Activated T-helper 2 cell treated with anti-CD3 and anti-CD28 coated beads, Interferon-gamma antibody, Interleukin-2, Interleukin-4, amounts not matched to agents 10 μg/mL and 5 μg/mL and 100 μg/mL, durations not matched to agents 14 hours and 24 hours and 36 hours (primary cell): ENCODE measurements around the gene KCNK2. TPM values are rescaled to one million over a fixed set of nuclear protein-coding genes. Genes with fewer than 3 reads are reported as not detected.

ENCODE experiments used
- DNase-seq: peaks from one replicate; pipeline ENCODE4 v3.0.0; 2021; ENCODE audit warnings: low spot score
- H3K27ac Mint-ChIP-seq: one replicate; pipeline ENCODE4 v1.8.0; 2021; ENCODE audit warnings: mixed read lengths
- H3K27me3 Mint-ChIP-seq: one replicate; pipeline ENCODE4 v1.8.0; 2021; ENCODE audit warnings: low read depth, mixed read lengths
- H3K36me3 Mint-ChIP-seq: one replicate; pipeline ENCODE4 v1.8.0; 2021; ENCODE audit warnings: low read depth, mixed read lengths
- H3K4me1 Mint-ChIP-seq: one replicate; pipeline ENCODE4 v1.8.0; 2021; ENCODE audit warnings: low read depth, mixed read lengths
- H3K4me3 Mint-ChIP-seq: one replicate; pipeline ENCODE4 v1.8.0; 2021; ENCODE audit warnings: low read depth, mild to moderate bottlenecking, moderate library complexity, mixed read lengths
- H3K9me3 Mint-ChIP-seq: one replicate; pipeline ENCODE4 v1.8.0; 2021; ENCODE audit warnings: mixed read lengths
- intact Hi-C: fragments of 100-400 bp; cut with micrococcal nuclease; formaldehyde crosslinking; loops from one replicate; pipeline ENCODE4 v1.15.1; 2023
- total RNA-seq: library from RNA; stranded (reverse); gene quantifications from 2 replicates; pipeline ENCODE4 v1.2.3, GENCODE V29; 2022

Gene KCNK2
- total RNA-seq, 1 donor from 2014 or later: not detected

- Mint-ChIP-seq H3K4me3 (no peak overlapping the region), H3K36me3 (no peaks in the 10 kb centered on the region), H3K27me3 (no peaks in the 10 kb centered on the region), H3K4me1 (no peaks in the 10 kb centered on the region), H3K9me3 (no peaks in the 10 kb centered on the region), H3K27ac (no peak overlapping the region)
- intact Hi-C loops: no loop called here
- no peak for DNase-seq
These were observed 202.7 kb downstream of the KCNK2 start for GRCh38 chr1:215285013-215285800.
